Loucy (cell line): Measurements from ENCODE around the gene SH3PXD2A.

Source experiments
- CTCF ChIP-seq: fragments of 200-600 bp; sonication (generic); conservative IDR thresholded peaks from 2 replicates; pipeline ENCODE4 v1.5.1; 2014; ENCODE audit warnings: mild to moderate bottlenecking, antibody characterized with exemption, low read length
- EZH2phosphoT487 ChIP-seq: fragments of 200-600 bp; IDR thresholded peaks from 2 replicates; pipeline ENCODE4 v1.6.1; 2018; ENCODE audit warnings: antibody characterized with exemption, mild to moderate bottlenecking, moderate library complexity, borderline replicate concordance

- no peak for TF ChIP-seq CTCF
- TF ChIP-seq EZH2phosphoT487 = no peak
These were observed 89.4 kb downstream of the SH3PXD2A start for GRCh38 chr10:103765981-103766380.
